Endothelial cell of umbilical vein (primary cell): ENCODE measurements around the gene KLHDC4. TPM values are rescaled to one million over a fixed set of nuclear protein-coding genes. Genes with fewer than 3 reads are reported as not detected.

Source experiments
- BruUV-seq: library from RNA; stranded (reverse); fragments of 400-500 nt; replicated peaks from 2 replicates; lab custom pipeline; 2021; lab: Mats Ljungman, UMichigan
- CTCF ChIA-PET: fragments of 300-600, 350-600 bp; sonication (Branson Sonifier 250); formaldehyde crosslinking; loops from one replicate; lab custom pipeline; 2021; ENCODE audit warnings: antibody characterized with exemption, inconsistent platforms; lab: Charles Lee
- POLR2A ChIA-PET: fragments of 300-600, 350-600 bp; sonication (Branson Sonifier 250); formaldehyde crosslinking; loops from one replicate; lab custom pipeline; 2021; ENCODE audit warnings: antibody characterized with exemption, inconsistent platforms; lab: Charles Lee
- DNase-seq: peaks from one replicate; pipeline ENCODE4 v3.0.0-alpha.2; 2011; ENCODE audit warnings: low read depth, low spot score
- FAIRE-seq: peaks from 2 replicates; lab custom pipeline; 2011; peaks lifted over from hg19 to GRCh38; lab: Jason Lieb, UNC
- H2AFZ ChIP-seq: 2 replicates; pipeline ENCODE4 v1.6.0; 2012; ENCODE audit warnings: low read depth, low read length, control low read depth, inconsistent platforms
- H3K27ac ChIP-seq: 2 replicates; pipeline ENCODE4 v1.5.1; 2011; ENCODE audit warnings: low read depth, mild to moderate bottlenecking, control low read depth, low read length, moderate library complexity; ENCODE audit not compliant: insufficient read depth
- H3K27me3 ChIP-seq, 2 experiments: 2 replicates each; pipeline versions ENCODE4 v1.6.0 to v1.6.1; 2011; ENCODE audit warnings: low read length in 2 of 2, mixed read lengths in 1 of 2; ENCODE audit not compliant: control insufficient read depth in 2 of 2, insufficient read depth in 2 of 2
- H3K36me3 ChIP-seq, 2 experiments: 2 replicates in 1 of 2; 3 replicates in 1 of 2; pipeline ENCODE4 v1.5.1; 2011; ENCODE audit warnings: low read length in 2 of 2, mild to moderate bottlenecking in 1 of 2, moderate library complexity in 1 of 2; ENCODE audit not compliant: control insufficient read depth in 2 of 2, insufficient read depth in 2 of 2; ENCODE audit errors: extremely low read depth in 1 of 2
- H3K4me1 ChIP-seq: 3 replicates; pipeline ENCODE4 v1.5.1; 2011; ENCODE audit warnings: mild to moderate bottlenecking, low read length; ENCODE audit not compliant: control insufficient read depth, insufficient read depth; ENCODE audit errors: extremely low read depth
- H3K4me2 ChIP-seq: 2 replicates; pipeline ENCODE4 v1.6.1; 2011; ENCODE audit warnings: low read length, control low read depth, mixed read lengths; ENCODE audit not compliant: insufficient read depth
- H3K4me3 ChIP-seq, 3 experiments: fragments of 200-600 bp in 1 of 3; sonication (generic), shearing (Covaris generic) in 1 of 3; replicated peaks in 1 of 3; 2 replicates each; pipeline ENCODE4 v1.5.1; 2011 to 2016; ENCODE audit warnings: control low read depth in 3 of 3, low read length in 3 of 3, mild to moderate bottlenecking in 2 of 3, inconsistent platforms in 1 of 3, low read depth in 1 of 3, moderate library complexity in 1 of 3; ENCODE audit not compliant: insufficient read depth in 1 of 3
- H3K79me2 ChIP-seq: 2 replicates; pipeline ENCODE4 v1.6.0; 2012; ENCODE audit warnings: low read length, inconsistent platforms; ENCODE audit not compliant: control insufficient read depth, insufficient read depth
- H3K9ac ChIP-seq: replicated peaks from 2 replicates; pipeline ENCODE3; 2011; ENCODE audit warnings: low read length, control low read depth; ENCODE audit not compliant: insufficient read depth; ENCODE audit errors: extremely low read depth
- H3K9me1 ChIP-seq: replicated peaks from 3 replicates; pipeline ENCODE4 v1.6.0; 2011; ENCODE audit warnings: mild to moderate bottlenecking, low read length; ENCODE audit not compliant: control insufficient read depth, insufficient read depth; ENCODE audit errors: extremely low read depth
- H3K9me3 ChIP-seq: replicated peaks from 2 replicates; pipeline ENCODE4 v1.5.1; 2012; ENCODE audit warnings: low read length, inconsistent platforms; ENCODE audit not compliant: control insufficient read depth, insufficient read depth
- H4K20me1 ChIP-seq: replicated peaks from 2 replicates; pipeline ENCODE3; 2011; ENCODE audit warnings: mild to moderate bottlenecking, low read length; ENCODE audit not compliant: control insufficient read depth, insufficient read depth; ENCODE audit errors: extremely low read depth
- EZH2 ChIP-seq: IDR thresholded peaks from 2 replicates; pipeline ENCODE4 v1.6.1; 2012; ENCODE audit warnings: borderline replicate concordance, low read depth, mild to moderate bottlenecking, moderate library complexity, low read length, inconsistent platforms; ENCODE audit not compliant: severe bottlenecking
- FOS ChIP-seq: IDR thresholded peaks from 2 replicates; pipeline ENCODE4 v1.6.1; 2011; ENCODE audit warnings: mild to moderate bottlenecking, low read length, moderate library complexity, borderline replicate concordance; ENCODE audit not compliant: insufficient read depth
- GATA2 ChIP-seq: IDR thresholded peaks from 2 replicates; pipeline ENCODE4 v1.7.0; 2011; ENCODE audit warnings: low read depth, mild to moderate bottlenecking, moderate library complexity, mixed read lengths, low read length; ENCODE audit not compliant: insufficient read length, insufficient read depth
- JUN ChIP-seq: IDR thresholded peaks from 2 replicates; pipeline ENCODE4 v1.6.1; 2011; ENCODE audit warnings: borderline replicate concordance, low read depth; ENCODE audit not compliant: insufficient read length, insufficient read depth
- MYC ChIP-seq: IDR thresholded peaks from one replicate; pipeline ENCODE4 v1.6.1; 2011; ENCODE audit warnings: mild to moderate bottlenecking, low read depth, low read length
- POLR2A ChIP-seq: IDR thresholded peaks from 2 replicates; pipeline ENCODE4 v1.6.1; 2012; ENCODE audit warnings: low read depth, mild to moderate bottlenecking, control low read depth, low read length
- POLR2AphosphoS5 ChIP-seq: IDR thresholded peaks from 2 replicates; pipeline ENCODE4 v1.6.1; 2012; ENCODE audit warnings: low read depth, mild to moderate bottlenecking, control low read depth, low read length, moderate library complexity; ENCODE audit not compliant: insufficient read depth
- dilution Hi-C: fragments of 300-500 bp; cut with MboI; formaldehyde crosslinking; loops from one replicate; pipeline ENCODE4 v1.15.0; 2019; ENCODE audit warnings: low sequenced_read_pairs; ENCODE audit not compliant: extremely low pct_ligation_motif_present
- intact Hi-C: fragments of 100-400 bp; cut with micrococcal nuclease; formaldehyde crosslinking; loops from one replicate; pipeline ENCODE4 v1.10.0; 2022
- polyA plus RNA-seq, 4 experiments: library from polyadenylated mRNA; depleted of rRNA in 3 of 4; stranded (reverse) in 3 of 4; unstranded in 1 of 4; fragments of >200 nt; gene quantifications; 2 replicates each; pipeline versions ENCODE4 v1.2.1 to v1.2.3, GENCODE V29; 2011 to 2012; ENCODE audit warnings: missing spikeins in 1 of 4
- total RNA-seq: library from RNA; stranded (reverse); gene quantifications from 2 replicates; pipeline ENCODE4 v1.2.3, GENCODE V29; 2021
- TF ChIP-seq, protein P1 (sequence below), 2 donors: IDR thresholded peaks; 1 replicate in 1 of 2; 2 replicates in 1 of 2; pipeline ENCODE4 v1.5.1; 2011; ENCODE audit warnings: low read length in 2 of 2, mild to moderate bottlenecking in 2 of 2, moderate library complexity in 2 of 2, control low read depth in 1 of 2, inconsistent platforms in 1 of 2, low read depth in 1 of 2; ENCODE audit not compliant: insufficient read depth in 1 of 2; ENCODE audit errors: extremely low read depth in 1 of 2
- TF ChIP-seq, protein P2 (sequence below): IDR thresholded peaks from 2 replicates; pipeline ENCODE4 v1.6.1; 2011; ENCODE audit not compliant: insufficient read depth, insufficient read length

Gene KLHDC4
- total and polyA plus RNA-seq, 2 donors (not counting 3 experiments of a cell fraction or from before 2014, with no cell fraction given) = 24.7 to 46.2 TPM

DNA sequence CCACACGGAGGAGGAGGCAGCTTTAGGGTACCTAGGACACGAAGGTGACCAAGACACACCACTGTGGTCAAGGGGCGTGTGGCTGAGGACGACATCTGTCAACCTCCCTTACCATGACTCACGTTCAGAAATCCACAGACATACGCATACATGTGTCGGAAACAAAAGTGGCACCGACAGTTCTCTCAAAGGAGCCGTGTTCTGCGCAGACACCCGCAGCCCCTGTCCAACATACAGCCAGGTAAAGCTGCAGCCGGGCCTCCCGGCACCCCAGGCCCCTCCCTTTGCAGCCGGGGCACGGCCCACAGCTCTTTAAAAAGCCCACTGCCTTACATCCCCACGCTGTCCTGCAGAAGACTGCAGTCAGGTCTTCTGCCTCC, 40.5 kb upstream of the KLHDC4 start:
- Histone ChIP-seq H4K20me1 (no peaks in the 10 kb centered on the region), H3K36me3 (no peaks in the 10 kb centered on the region), H3K4me1 (peaks cover 6% of the 10 kb centered on the region), H3K9ac (no peak overlapping the region), H3K9me3 (no peaks in the 10 kb centered on the region), H2AFZ (peak overlapping the region; percentile 41), H3K4me2 (no peak overlapping the region), H3K27me3 (no peaks in the 10 kb centered on the region), H3K9me1 (no peaks in the 10 kb centered on the region), H3K4me3 (no peak overlapping the region), H3K27ac (no peak overlapping the region), H3K79me2 (no peaks in the 10 kb centered on the region)
- dilution Hi-C loops (no loop called here), intact Hi-C loops (loop anchor here (2.0 kb wide), 1 partner anchor 27 kb away; no protein-coding TSS in a partner anchor)
- POLR2A ChIA-PET = interaction anchor here (0.6 to 1.2 kb wide), 2 partner anchors 63 to 1587 kb away, joined by 3 to 7 read pairs; partner anchors contain the start of gene SLC7A5
- no TSS peak for BruUV-seq
- CTCF ChIA-PET = interaction anchor here (0.6 to 3.5 kb wide), 13 partner anchors 12 to 47 kb away, joined by 3 to 32 read pairs (median 5); no protein-coding TSS in a partner anchor
- DNase-seq (no peak), FAIRE-seq (no peak)
- TF ChIP-seq FOS (no peak), JUN (no peak), EZH2 (no peak), MYC (no peak), POLR2AphosphoS5 (no peak), POLR2A (no peak), GATA2 (no peak)
- TF ChIP-seq, protein P1, sequence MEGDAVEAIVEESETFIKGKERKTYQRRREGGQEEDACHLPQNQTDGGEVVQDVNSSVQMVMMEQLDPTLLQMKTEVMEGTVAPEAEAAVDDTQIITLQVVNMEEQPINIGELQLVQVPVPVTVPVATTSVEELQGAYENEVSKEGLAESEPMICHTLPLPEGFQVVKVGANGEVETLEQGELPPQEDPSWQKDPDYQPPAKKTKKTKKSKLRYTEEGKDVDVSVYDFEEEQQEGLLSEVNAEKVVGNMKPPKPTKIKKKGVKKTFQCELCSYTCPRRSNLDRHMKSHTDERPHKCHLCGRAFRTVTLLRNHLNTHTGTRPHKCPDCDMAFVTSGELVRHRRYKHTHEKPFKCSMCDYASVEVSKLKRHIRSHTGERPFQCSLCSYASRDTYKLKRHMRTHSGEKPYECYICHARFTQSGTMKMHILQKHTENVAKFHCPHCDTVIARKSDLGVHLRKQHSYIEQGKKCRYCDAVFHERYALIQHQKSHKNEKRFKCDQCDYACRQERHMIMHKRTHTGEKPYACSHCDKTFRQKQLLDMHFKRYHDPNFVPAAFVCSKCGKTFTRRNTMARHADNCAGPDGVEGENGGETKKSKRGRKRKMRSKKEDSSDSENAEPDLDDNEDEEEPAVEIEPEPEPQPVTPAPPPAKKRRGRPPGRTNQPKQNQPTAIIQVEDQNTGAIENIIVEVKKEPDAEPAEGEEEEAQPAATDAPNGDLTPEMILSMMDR (IDR thresholded peaks at IDR 0.05; ENCODE audit: extremely low read depth in 1 of 2, insufficient read depth in 1 of 2, low read depth in 1 of 2, low read length in 2 of 2) = no peak
- TF ChIP-seq, protein P2, sequence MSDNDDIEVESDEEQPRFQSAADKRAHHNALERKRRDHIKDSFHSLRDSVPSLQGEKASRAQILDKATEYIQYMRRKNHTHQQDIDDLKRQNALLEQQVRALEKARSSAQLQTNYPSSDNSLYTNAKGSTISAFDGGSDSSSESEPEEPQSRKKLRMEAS = no peak
